Activated CD4-positive, alpha-beta T cell treated with anti-CD3 and anti-CD28 coated beads, Interleukin-2, amount 10 ng/mL, durations not matched to agents 24 days and 14 days (primary cell): ENCODE measurements around the gene WDR62. TPM values are rescaled to one million over a fixed set of nuclear protein-coding genes. Genes with fewer than 3 reads are reported as not detected.

Experiments
- DNase-seq: peaks from one replicate; pipeline ENCODE4 v3.0.0; 2022
- H3K27ac Mint-ChIP-seq: one replicate; pipeline ENCODE4 v1.8.0; 2022; ENCODE audit warnings: mild to moderate bottlenecking, mixed read lengths
- H3K27me3 Mint-ChIP-seq: one replicate; pipeline ENCODE4 v1.8.0; 2022; ENCODE audit warnings: mixed read lengths
- H3K36me3 Mint-ChIP-seq: one replicate; pipeline ENCODE4 v1.8.0; 2022; ENCODE audit warnings: low read depth, mild to moderate bottlenecking, mixed read lengths
- H3K4me1 Mint-ChIP-seq: one replicate; pipeline ENCODE4 v1.8.0; 2021; ENCODE audit warnings: mixed read lengths
- H3K4me3 Mint-ChIP-seq: one replicate; pipeline ENCODE4 v1.8.0; 2022; ENCODE audit warnings: mild to moderate bottlenecking, moderate library complexity, mixed read lengths
- H3K9me3 Mint-ChIP-seq: one replicate; pipeline ENCODE4 v1.8.0; 2021; ENCODE audit warnings: mixed read lengths
- intact Hi-C: fragments of 100-400 bp; cut with micrococcal nuclease; formaldehyde crosslinking; loops from one replicate; pipeline ENCODE4 v1.15.1; 2023
- total RNA-seq: library from RNA; stranded (reverse); gene quantifications from 2 replicates; pipeline ENCODE4 v1.2.3, GENCODE V29; 2022

WDR62 gene
- total RNA-seq, 1 donor from 2014 or later: 25.9 TPM

DNA sequence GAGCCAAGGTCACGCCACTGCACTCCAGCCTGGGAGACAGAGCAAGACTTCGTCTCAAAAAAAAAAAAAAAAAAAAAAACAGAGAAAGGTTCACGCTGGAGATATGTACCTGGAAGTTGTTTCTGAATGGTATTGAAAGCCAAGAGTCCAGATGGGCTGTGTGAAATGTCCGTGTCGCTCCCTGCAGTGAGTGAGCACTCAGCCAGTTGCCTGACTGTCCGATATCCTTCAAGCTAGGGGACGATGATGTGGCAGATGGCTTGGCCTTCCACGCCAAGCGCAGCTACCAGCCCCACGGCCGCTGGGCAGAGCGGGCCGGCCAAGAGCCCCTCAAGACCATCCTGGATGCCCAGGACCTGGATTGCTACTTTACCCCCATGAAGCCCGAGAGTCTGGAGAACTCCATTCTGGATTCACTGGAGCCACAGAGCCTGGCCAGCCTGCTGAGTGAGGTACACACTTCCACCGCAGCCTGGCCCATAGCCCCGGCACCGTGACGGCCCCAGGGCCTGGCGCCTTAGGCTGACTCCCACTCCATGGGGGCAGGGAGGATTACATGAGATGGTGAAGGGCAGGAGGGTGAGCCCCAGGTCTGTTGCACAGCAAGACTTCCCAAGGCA is 44.6 kb downstream of the WDR62 start:
- Mint-ChIP-seq H3K9me3 (no peaks in the 10 kb centered on the region), H3K36me3 (peaks cover 33% of the 10 kb centered on the region), H3K27me3 (no peaks in the 10 kb centered on the region), H3K4me1 (no peaks in the 10 kb centered on the region), H3K27ac (no peak overlapping the region), H3K4me3 (no peak overlapping the region)
- DNase-seq: no peak
- intact Hi-C loops: no loop called here

- H3K4me1 Mint-ChIP-seq: no peaks in the 10 kb centered on the region
- H3K4me3 Mint-ChIP-seq: no peak overlapping the region
- no peak overlapping the region for H3K27ac Mint-ChIP-seq
- H3K36me3 Mint-ChIP-seq: peaks cover 30% of the 10 kb centered on the region
- no peaks in the 10 kb centered on the region for H3K9me3 Mint-ChIP-seq
- no peak for DNase-seq
- no peaks in the 10 kb centered on the region for H3K27me3 Mint-ChIP-seq
- intact Hi-C loops: no loop called here
Observed at GRCh38 chr19:36100476-36100875, 45.8 kb downstream of the WDR62 start.

DNA sequence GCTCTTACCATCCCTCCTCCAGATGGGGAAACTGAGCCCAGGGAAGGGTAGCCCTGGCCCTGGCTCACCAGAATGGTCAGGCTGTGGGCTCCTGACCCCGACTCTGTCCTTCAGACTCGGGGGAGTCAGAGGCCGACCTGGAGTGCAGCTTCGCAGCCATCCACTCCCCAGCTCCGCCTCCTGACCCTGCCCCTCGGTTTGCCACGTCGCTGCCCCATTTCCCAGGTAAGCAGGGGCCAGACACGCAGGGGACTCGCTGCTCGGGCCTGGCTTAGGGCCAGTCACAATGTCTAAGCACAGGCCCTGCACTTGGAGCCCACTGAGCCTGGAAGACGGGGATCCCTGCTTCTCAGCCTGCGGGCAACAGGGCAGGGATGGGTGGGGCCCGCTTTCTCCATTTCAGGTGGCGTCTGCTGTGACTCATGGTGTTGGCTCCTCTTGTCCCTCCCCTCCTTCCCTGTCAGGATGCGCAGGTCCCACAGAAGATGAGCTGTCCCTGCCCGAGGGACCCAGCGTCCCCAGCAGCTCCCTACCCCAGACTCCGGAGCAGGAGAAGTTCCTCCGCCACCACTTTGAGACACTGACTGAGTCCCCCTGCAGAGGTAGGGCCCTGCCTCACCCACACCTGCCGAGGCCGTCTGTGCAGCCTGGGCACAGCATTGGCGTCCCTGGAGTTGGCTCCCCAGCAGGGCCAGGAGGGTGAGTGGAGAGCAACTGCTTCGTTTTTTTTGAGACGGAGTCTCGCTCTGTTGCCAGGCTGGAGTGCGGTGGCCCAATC is 47.0 kb downstream of the WDR62 start:
- DNase-seq: no peak
- no peaks in the 10 kb centered on the region for H3K9me3 Mint-ChIP-seq
- intact Hi-C loops: no loop called here
- H3K27ac Mint-ChIP-seq: no peak overlapping the region
- no peaks in the 10 kb centered on the region for H3K4me1 Mint-ChIP-seq
- no peaks in the 10 kb centered on the region for H3K27me3 Mint-ChIP-seq
- H3K36me3 Mint-ChIP-seq: peaks cover 34% of the 10 kb centered on the region
- H3K4me3 Mint-ChIP-seq: no peak overlapping the region

DNA sequence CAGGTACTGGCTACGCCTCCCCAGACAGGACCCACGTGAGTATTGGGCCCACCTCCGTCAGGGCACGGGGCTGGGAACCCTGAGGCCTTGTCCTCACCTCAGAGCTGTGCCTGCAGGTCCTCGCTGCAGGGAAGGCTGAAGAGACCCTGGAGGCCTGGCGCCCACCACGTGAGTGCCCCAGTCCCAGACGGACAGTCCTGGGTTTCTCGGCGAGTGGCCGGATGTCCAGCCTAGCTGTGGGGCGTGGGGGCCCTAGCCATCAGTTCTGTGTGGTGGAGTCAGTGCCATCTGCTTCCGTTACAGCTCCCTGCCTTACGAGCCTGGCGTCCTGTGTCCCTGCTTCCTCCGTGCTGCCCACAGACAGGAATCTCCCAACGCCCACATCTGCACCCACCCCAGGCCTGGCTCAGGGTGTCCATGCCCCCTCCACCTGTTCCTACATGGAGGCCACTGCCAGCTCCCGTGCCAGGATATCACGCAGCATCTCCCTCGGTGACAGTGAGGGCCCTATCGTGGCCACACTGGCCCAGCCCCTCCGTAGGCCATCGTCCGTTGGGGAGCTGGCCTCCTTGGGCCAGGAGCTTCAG is 48.4 kb downstream of the WDR62 start:
- H3K4me1 Mint-ChIP-seq: no peaks in the 10 kb centered on the region
- H3K9me3 Mint-ChIP-seq: no peaks in the 10 kb centered on the region
- peaks cover 32% of the 10 kb centered on the region for H3K36me3 Mint-ChIP-seq
- intact Hi-C loops: no loop called here
- no peaks in the 10 kb centered on the region for H3K27me3 Mint-ChIP-seq
- H3K4me3 Mint-ChIP-seq: no peak overlapping the region
- DNase-seq: no peak
- no peak overlapping the region for H3K27ac Mint-ChIP-seq

DNA sequence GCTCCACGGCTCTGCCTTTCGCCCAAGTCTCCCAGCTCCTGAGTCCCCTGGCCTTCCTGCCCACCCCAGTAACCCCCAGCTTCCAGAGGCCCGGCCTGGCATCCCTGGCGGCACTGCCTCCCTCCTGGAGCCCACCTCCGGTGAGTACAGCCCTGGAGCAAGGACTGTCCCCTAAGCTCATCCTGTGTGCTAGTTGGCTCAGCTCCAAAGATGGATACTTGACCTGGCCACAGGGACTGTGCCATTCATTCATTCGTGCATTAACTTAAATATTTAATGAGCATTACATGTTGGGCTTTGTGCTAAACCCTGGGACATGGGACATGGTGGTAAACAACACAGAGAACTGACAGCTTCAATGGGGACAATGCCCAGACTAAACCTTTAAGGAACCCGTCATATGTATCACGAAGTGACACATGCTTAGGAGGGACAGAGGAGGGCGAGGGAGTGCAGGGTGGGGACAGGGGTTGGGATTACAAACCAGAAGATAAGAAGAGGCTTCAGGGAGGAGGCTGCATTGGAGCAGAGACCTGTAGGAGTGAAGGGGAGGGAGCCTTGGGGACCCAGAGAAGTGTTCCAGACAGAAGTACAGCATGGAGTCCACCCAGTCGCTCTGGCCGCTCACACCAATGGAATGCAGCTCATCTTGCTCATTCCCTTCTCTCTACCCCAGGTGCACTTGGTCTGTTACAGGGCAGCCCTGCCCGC is 49.3 kb downstream of the WDR62 start:
- H3K9me3 Mint-ChIP-seq: no peaks in the 10 kb centered on the region
- peak overlapping the region; percentile 29 for H3K27ac Mint-ChIP-seq
- H3K4me3 Mint-ChIP-seq: no peak overlapping the region
- H3K4me1 Mint-ChIP-seq: no peaks in the 10 kb centered on the region
- intact Hi-C loops: no loop called here
- H3K27me3 Mint-ChIP-seq: no peaks in the 10 kb centered on the region
- no peak for DNase-seq
- H3K36me3 Mint-ChIP-seq: peaks cover 30% of the 10 kb centered on the region

DNA sequence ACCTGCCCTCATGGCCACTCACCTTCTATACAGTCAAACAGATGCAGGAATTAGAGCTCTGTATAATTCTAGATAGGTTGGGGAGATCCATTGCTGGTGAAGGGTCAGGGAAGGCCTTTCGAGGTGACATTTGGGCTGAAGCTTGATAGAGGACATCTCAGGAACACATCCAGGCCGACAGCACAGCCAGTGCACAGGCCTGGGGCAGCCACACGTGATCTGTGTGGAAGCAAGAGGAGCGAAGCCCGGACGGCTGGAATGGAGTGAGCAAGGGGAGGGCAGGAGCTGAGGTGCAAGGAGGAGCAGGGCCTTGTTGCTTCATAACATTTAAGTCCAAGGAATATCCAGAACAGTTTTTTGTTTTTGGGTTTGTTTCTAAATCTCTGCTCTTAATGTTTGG is 51.7 kb downstream of the WDR62 start:
- H3K4me3 Mint-ChIP-seq: no peak overlapping the region
- H3K9me3 Mint-ChIP-seq: no peaks in the 10 kb centered on the region
- DNase-seq: no peak
- no peaks in the 10 kb centered on the region for H3K27me3 Mint-ChIP-seq
- intact Hi-C loops: no loop called here
- peaks cover 23% of the 10 kb centered on the region for H3K36me3 Mint-ChIP-seq
- H3K4me1 Mint-ChIP-seq: no peaks in the 10 kb centered on the region
- no peak overlapping the region for H3K27ac Mint-ChIP-seq

DNA sequence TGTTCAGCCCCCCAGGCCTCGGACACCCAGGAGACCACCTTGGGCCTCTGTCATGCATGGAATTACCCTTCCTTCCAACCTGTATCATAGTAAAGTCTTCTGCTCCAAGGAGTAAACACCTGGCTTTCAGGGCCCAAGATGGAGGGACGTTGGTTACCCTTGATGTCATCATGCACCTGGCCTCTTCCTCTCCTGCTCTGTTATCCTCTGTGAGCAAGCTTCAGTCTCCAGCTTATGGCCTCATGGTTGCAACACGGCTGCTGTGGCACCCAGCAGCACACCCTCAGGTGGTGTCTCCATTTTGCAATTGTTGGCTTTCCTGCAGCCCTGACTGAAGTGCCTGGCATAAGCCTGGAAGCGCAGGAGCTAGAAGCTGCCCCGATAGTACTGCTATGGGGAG is 52.3 kb downstream of the WDR62 start:
- no peaks in the 10 kb centered on the region for H3K27me3 Mint-ChIP-seq
- intact Hi-C loops: no loop called here
- H3K36me3 Mint-ChIP-seq: peaks cover 26% of the 10 kb centered on the region
- no peak overlapping the region for H3K4me3 Mint-ChIP-seq
- H3K4me1 Mint-ChIP-seq: no peaks in the 10 kb centered on the region
- no peak for DNase-seq
- H3K9me3 Mint-ChIP-seq: no peaks in the 10 kb centered on the region
- no peak overlapping the region for H3K27ac Mint-ChIP-seq

DNA sequence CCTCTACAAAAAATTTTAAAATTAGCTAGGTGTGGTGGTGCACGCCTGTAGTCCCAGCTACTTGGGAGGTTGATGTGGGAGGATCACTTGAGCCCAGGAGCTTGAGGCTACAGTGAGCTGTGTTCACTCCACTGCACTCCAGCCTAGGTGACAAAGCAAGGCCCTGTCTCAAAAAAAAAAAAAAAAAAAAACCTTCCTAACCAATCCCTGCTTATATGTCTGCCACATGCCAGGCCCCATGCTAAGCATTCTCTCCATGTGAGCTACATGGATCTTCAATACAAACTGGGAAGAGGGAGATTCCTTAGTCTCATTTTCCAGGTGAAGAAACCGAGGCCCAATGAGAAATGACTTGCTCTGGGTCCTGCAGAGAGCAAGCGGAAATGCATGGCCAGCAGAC is 54.0 kb downstream of the WDR62 start:
- Mint-ChIP-seq H3K4me1 (peaks cover 6% of the 10 kb centered on the region), H3K27me3 (no peaks in the 10 kb centered on the region), H3K27ac (no peak overlapping the region), H3K9me3 (no peaks in the 10 kb centered on the region), H3K4me3 (no peak overlapping the region), H3K36me3 (peaks cover 31% of the 10 kb centered on the region)
- intact Hi-C loops: no loop called here
- no peak for DNase-seq

GRCh38 chr19:36110487-36111199 is 55.9 kb downstream of the WDR62 start, which contains the start of gene OVOL3:
Gene OVOL3 (plus strand): TSS chr19:36111143. CDS start chr19:36111203, 60 bp downstream.
- H3K36me3 Mint-ChIP-seq: peaks cover 30% of the 10 kb centered on the region
- intact Hi-C loops: loop anchor here (10.0 kb wide), 2 partner anchors 366 to 1354 kb away; partner anchors contain the start of genes IGFLR1, LIN37, PSENEN and U2AF1L4
- no peak within 1 kb of the TSS for H3K27ac Mint-ChIP-seq
- no peaks in the 10 kb centered on the region for H3K9me3 Mint-ChIP-seq
- H3K27me3 Mint-ChIP-seq: peaks cover 4% of the 10 kb centered on the region
- DNase-seq: no peak
- H3K4me1 Mint-ChIP-seq: peaks cover 16% of the 10 kb centered on the region
- no peak within 1 kb of the TSS for H3K4me3 Mint-ChIP-seq

DNA sequence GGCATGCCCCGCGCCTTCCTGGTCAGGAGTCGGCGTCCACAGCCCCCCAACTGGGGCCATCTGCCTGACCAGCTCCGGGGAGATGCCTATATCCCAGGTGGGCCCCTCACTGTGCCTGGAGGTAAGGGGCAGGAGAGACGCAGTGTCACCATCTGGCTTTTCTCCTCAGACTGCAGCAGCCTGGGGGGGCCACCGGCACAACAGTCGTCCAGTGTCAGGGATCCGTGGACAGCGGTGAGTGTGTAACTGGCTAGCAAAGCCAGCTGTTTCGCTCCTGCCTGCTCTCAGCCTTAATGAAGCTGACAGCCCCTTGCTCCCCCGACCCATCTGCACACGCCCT is 56.5 kb downstream of the WDR62 start:
- no peak overlapping the region for H3K27ac Mint-ChIP-seq
- H3K27me3 Mint-ChIP-seq: peaks cover 4% of the 10 kb centered on the region
- intact Hi-C loops: loop anchor here (10.0 kb wide), 2 partner anchors 366 to 1354 kb away; partner anchors contain the start of genes IGFLR1, LIN37, PSENEN and U2AF1L4
- peaks cover 29% of the 10 kb centered on the region for H3K36me3 Mint-ChIP-seq
- H3K4me1 Mint-ChIP-seq: peaks cover 18% of the 10 kb centered on the region
- no peak overlapping the region for H3K4me3 Mint-ChIP-seq
- DNase-seq: no peak
- no peaks in the 10 kb centered on the region for H3K9me3 Mint-ChIP-seq

DNA sequence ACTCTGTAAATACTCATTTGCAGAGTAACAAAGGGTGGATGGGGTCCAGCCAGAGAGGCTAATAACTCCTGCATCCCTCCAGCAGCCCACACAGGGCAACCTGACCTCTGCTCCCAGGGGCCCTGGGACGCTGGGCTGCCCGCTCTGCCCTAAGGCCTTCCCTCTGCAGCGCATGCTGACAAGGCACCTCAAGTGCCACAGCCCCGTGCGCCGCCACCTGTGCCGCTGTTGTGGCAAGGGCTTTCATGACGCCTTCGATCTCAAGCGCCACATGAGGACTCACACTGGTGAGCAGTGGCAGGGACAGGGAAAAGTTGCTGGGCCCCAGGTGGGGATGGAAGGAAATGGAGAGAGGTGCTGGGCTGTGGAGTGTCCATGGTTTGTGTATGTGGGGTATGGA is 58.0 kb downstream of the WDR62 start:
- Mint-ChIP-seq H3K4me1 (peaks cover 25% of the 10 kb centered on the region), H3K36me3 (peaks cover 25% of the 10 kb centered on the region), H3K9me3 (no peaks in the 10 kb centered on the region), H3K4me3 (peak overlapping the region; percentile 94), H3K27me3 (peaks cover 4% of the 10 kb centered on the region), H3K27ac (peak overlapping the region; percentile 71)
- no peak for DNase-seq
- intact Hi-C loops: loop anchor here (10.0 kb wide), 2 partner anchors 368 to 1352 kb away; partner anchors contain the start of genes IGFLR1, LIN37, PSENEN and U2AF1L4

- no peak for DNase-seq
- intact Hi-C loops: loop anchor here (10.0 kb wide), 2 partner anchors 369 to 1351 kb away; partner anchors contain the start of genes IGFLR1, LIN37, PSENEN and U2AF1L4
- H3K27ac Mint-ChIP-seq: peak overlapping the region; percentile 95
- no peaks in the 10 kb centered on the region for H3K9me3 Mint-ChIP-seq
- H3K36me3 Mint-ChIP-seq: peaks cover 31% of the 10 kb centered on the region
- H3K4me1 Mint-ChIP-seq: peaks cover 28% of the 10 kb centered on the region
- H3K27me3 Mint-ChIP-seq: peaks cover 4% of the 10 kb centered on the region
- H3K4me3 Mint-ChIP-seq: peak overlapping the region; percentile 94
Observed at GRCh38 chr19:36113425-36113824, 58.7 kb downstream of the WDR62 start.
